ENCODE measurements around the gene SNX4. TPM values are rescaled to one million over a fixed set of nuclear protein-coding genes. Genes with fewer than 3 reads are reported as not detected.

The SNX4 gene
- total and polyA plus RNA-seq, 8 donors = 9.5 to 22.8 (median 18.0) TPM

- Histone ChIP-seq H3K9me3 (no peaks in the 10 kb centered on the region), H3K36me3 (no peaks in the 10 kb centered on the region), H3K4me1 (no peaks in the 10 kb centered on the region), H3K4me3 (no peak overlapping the region), H3K27me3 (no peaks in the 10 kb centered on the region), H3K27ac (no peak overlapping the region)
- DNase-seq (no peak), FAIRE-seq (no peak), ATAC-seq (no peak)
- 88 to 94% methylated on average over 5 of the region's 5 CpGs for WGBS, 2 donors
- TF ChIP-seq, protein P1, sequence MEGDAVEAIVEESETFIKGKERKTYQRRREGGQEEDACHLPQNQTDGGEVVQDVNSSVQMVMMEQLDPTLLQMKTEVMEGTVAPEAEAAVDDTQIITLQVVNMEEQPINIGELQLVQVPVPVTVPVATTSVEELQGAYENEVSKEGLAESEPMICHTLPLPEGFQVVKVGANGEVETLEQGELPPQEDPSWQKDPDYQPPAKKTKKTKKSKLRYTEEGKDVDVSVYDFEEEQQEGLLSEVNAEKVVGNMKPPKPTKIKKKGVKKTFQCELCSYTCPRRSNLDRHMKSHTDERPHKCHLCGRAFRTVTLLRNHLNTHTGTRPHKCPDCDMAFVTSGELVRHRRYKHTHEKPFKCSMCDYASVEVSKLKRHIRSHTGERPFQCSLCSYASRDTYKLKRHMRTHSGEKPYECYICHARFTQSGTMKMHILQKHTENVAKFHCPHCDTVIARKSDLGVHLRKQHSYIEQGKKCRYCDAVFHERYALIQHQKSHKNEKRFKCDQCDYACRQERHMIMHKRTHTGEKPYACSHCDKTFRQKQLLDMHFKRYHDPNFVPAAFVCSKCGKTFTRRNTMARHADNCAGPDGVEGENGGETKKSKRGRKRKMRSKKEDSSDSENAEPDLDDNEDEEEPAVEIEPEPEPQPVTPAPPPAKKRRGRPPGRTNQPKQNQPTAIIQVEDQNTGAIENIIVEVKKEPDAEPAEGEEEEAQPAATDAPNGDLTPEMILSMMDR (IDR thresholded peaks at IDR 0.05) = no peak
- intact Hi-C loops (cut with DNase I) = loop anchor here in 2 of 3 donors (10.0 kb wide), 2 partner anchors 437 to 497 kb away; partner anchors contain the start of gene MUC13 (in 1 of the 2)
Observed at GRCh38 chr3:125431912-125432790, 87.9 kb downstream of the SNX4 start.

DNA sequence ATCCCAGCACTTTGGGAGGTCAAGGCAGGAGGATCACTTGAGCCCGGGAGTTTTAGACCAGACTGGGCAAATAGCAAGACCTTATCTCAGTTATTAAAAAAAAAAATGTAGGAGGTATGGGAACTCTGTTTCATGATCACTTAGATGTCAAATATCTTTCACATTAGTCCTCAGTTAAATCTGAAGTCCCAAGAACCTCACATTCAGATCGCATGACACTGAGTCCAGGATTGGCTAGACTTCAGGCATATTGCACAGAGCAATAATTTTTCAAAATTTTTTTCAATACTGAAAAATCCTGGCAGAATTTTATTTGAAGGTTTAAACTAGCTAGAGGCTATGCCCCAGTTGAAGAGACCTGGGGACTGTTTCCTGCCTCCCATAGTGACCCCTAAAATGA is 88.6 kb downstream of the SNX4 start:
- intact Hi-C loops (cut with DNase I) = loop anchor here in 2 of 3 donors (10.0 kb wide), 2 partner anchors 437 to 497 kb away; partner anchors contain the start of gene MUC13 (in 1 of the 2)
- Histone ChIP-seq H3K4me3 (no peak overlapping the region), H3K36me3 (no peaks in the 10 kb centered on the region), H3K4me1 (no peaks in the 10 kb centered on the region), H3K27me3 (no peaks in the 10 kb centered on the region), H3K9me3 (no peaks in the 10 kb centered on the region), H3K27ac (no peak overlapping the region)
- ATAC-seq = no peak
- DNase-seq = no peak
- WGBS, 2 donors = 95 to 97% methylated on average over 2 of the region's 2 CpGs
- FAIRE-seq = no peak
- TF ChIP-seq, protein P1 (IDR thresholded peaks at IDR 0.05) = no peak

GRCh38 chr3:125428216-125428830 is 91.7 kb downstream of the SNX4 start:
- no peak for DNase-seq
- intact Hi-C loops (cut with DNase I) = no loop called here
- ATAC-seq = no peak
- H3K27me3 ChIP-seq = no peaks in the 10 kb centered on the region
- no peaks in the 10 kb centered on the region for H3K9me3 ChIP-seq
- no peaks in the 10 kb centered on the region for H3K36me3 ChIP-seq
- TF ChIP-seq, protein P1 (IDR thresholded peaks at IDR 0.05) = no peak
- H3K27ac ChIP-seq = no peak overlapping the region
- H3K4me3 ChIP-seq = no peak overlapping the region
- no peak for FAIRE-seq
- WGBS, 2 donors = 85 to 89% methylated on average over 7 of the region's 7 CpGs
- no peaks in the 10 kb centered on the region for H3K4me1 ChIP-seq

GRCh38 chr3:125418306-125418705 is 101.7 kb downstream of the SNX4 start:
- 90 to 92% methylated on average over 4 of the region's 4 CpGs for WGBS, 2 donors
- no peak overlapping the region for H3K27ac ChIP-seq
- H3K4me3 ChIP-seq = no peak overlapping the region
- no peak for DNase-seq
- no peak for ATAC-seq
- no peaks in the 10 kb centered on the region for H3K36me3 ChIP-seq
- intact Hi-C loops (cut with DNase I) = no loop called here
- FAIRE-seq = no peak
- no peaks in the 10 kb centered on the region for H3K9me3 ChIP-seq
- no peaks in the 10 kb centered on the region for H3K27me3 ChIP-seq
- TF ChIP-seq, protein P1 (IDR thresholded peaks at IDR 0.05) = no peak
- no peaks in the 10 kb centered on the region for H3K4me1 ChIP-seq

Data from pancreas (tissue), 10 donors.